NCI-H345 (cell line): ENCODE measurements around the gene COL18A1.

Source experiments
- DNase-seq: peaks from one replicate; lab custom pipeline; 2025; lab: John Stamatoyannopoulos, UW

COL18A1 gene

GRCh38 chr21:45455674-45456583 is 51.0 kb downstream of the COL18A1 start:
- DNase-seq: peak; percentile 29

DNA sequence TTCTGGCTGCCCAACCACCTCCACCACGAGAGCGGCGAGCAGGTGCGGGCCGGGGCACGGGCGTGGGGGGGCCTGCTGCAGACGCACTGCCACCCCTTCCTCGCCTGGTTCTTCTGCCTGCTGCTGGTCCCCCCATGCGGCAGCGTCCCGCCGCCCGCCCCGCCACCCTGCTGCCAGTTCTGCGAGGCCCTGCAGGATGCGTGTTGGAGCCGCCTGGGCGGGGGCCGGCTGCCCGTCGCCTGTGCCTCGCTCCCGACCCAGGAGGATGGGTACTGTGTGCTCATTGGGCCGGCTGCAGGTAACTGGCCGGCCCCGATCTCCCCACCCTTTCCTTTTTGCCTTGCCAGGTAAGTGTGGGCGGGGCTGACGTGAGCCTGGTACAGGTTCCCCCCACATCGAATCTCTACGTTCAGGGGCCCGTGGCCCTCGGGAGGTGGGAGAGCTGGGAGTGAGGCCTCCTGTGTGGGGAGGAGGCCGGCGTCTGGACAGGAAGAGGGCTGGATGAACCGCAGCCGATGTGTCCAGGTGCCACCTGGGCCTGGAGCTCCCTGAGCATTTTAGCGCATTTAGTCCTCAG is 51.7 kb downstream of the COL18A1 start:
- no peak for DNase-seq

DNA sequence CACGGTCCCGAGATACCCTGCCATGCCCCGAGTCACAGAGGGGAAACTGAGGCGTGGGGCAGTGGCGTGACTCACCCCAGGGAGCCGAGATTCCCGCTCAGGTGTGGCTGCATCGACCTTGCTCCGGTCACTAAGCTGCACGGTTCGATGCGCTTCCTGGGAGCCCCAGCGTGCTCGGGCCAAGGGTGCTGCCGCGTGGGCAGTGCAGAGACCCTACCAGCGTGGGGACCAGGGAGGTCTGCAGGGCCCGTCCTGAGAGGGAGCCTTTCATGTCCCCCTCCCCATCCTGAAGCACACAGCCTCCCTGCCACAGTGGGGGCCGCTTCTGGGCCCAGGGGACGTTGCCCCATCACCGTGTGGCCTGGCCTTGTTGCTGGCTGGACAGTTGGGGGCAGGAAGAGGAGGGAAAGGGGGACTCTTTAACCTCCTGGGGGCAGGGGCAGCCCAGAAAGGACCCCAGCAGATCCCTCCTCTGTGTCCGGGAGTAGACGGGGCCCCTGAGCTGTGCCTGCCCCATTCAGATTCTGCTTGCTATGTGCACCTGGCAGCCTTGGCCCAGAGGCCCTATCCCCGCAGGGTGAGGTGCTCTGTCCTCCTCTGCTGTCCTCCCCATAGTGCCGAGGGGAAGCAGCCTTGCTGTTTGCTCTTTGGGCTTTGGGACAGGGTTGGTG is 52.3 kb downstream of the COL18A1 start:
- DNase-seq: no peak

GRCh38 chr21:45457832-45458172 is 52.8 kb downstream of the COL18A1 start:
- no peak for DNase-seq

- no peak for DNase-seq
Observed at GRCh38 chr21:45458281-45459170, 53.6 kb downstream of the COL18A1 start.

GRCh38 chr21:45459171-45460010 is 54.4 kb downstream of the COL18A1 start:
- no peak for DNase-seq

DNA sequence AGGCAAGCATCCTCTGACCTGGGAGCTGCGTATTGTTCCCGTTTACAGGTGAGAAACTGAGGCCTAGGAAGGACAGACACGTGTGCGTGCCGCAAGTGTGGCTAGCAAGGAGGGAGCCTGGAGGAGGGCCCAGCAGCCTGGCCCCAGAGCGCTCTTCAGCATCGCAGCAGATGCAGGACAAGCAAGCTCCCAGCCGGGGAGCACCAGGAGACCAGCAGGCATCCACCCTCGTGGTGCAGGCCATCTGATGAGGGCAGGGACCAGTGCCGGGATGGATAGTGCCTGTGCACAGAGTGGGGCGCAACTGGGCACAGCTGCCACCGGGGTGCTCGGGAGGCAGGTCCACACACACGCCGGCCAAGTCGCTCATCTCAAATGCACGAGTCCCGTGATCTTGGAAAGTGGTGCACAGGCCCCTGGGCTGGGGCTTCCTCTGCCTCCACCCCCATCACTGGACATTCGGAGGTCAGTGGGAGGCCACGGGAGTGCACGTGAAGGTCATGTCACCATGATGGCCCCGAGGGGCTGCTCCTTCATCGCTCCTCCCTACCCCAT is 55.1 kb downstream of the COL18A1 start:
- DNase-seq: no peak

DNA sequence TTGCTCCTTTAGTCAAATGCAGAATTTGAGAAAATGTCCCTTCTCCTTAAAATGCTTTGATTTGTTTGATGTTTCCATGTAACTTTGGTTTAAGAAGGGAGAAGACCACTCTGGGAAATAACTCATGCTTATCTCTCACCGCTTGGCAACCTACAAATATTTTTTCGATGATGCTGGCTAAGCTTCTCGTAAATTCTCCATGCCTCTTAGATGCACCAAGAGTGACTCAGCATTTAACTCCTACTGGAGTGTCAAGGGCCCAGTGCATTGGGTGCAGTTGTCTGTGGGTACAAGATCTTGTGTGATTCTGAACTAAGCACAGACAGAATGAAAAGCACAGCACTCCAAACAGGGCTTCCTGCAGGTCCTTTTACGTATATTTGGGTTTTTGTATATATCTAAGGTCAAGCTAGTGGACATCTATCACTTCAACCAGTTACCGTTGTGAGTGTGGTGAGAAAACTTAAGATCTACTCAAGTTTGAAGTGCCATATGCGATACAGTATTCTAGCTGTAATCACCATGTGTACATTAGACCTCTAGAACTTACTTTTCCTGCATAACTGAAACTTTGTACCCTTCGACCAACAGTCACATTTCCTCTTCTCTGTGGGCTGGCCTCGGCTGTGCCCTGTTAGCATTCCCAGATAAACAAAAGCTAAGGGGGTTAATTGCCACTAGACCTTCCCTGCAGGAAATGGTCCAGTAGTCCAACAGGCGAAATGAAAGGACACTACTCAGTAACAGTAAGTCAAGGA is 55.8 kb downstream of the COL18A1 start:
- DNase-seq: no peak

- no peak for DNase-seq
Observed at GRCh38 chr21:45461369-45461750, 56.4 kb downstream of the COL18A1 start.

DNA sequence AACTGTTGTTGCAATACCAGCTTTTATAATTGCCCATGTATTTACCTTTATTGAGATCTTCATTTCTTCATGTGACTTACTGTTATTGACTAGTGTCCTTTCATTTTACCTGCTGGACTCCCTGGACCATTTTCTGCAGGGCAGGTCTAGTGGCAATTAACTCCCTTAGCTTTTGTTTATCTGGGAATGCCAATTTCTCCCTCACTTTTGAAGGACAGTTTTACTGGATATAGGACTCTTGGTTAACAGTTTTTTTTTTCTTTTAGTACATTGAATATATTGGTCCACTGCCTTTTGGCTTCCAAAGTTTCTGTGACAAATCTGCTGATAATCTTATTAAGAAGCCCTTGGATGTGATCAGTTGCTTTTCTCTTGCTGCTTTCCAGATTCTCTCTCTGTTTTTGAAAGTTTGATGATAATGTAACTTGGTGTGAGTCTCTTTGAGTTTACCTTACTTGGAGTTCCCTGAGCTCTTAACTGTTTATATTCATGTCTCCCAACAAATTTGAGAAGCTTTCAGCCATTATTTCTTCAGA is 56.9 kb downstream of the COL18A1 start:
- DNase-seq: no peak

- no peak for DNase-seq
Observed at GRCh38 chr21:45463871-45464270, 58.9 kb downstream of the COL18A1 start.

GRCh38 chr21:45464309-45464708 is 59.3 kb downstream of the COL18A1 start:
- no peak for DNase-seq

DNA sequence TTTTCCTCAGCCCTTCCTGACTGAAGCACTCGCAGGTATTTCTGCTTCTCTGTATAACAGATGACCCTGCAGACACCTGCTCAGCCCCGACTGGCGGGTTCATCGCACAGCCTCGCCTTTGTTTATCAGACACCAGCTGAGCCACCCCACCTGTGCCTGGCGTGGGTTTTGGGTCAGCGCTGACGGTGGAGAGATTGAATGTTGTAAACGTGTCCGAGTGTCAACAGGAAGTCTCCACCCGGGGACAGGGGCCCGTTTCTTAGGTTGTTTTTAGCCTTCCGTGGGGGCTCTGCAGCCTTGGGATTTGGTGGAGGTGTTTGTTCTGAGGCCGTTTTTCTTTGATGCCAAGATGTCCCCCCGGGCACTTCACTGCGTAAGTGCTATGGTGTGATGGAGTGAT is 60.1 kb downstream of the COL18A1 start:
- no peak for DNase-seq

DNA sequence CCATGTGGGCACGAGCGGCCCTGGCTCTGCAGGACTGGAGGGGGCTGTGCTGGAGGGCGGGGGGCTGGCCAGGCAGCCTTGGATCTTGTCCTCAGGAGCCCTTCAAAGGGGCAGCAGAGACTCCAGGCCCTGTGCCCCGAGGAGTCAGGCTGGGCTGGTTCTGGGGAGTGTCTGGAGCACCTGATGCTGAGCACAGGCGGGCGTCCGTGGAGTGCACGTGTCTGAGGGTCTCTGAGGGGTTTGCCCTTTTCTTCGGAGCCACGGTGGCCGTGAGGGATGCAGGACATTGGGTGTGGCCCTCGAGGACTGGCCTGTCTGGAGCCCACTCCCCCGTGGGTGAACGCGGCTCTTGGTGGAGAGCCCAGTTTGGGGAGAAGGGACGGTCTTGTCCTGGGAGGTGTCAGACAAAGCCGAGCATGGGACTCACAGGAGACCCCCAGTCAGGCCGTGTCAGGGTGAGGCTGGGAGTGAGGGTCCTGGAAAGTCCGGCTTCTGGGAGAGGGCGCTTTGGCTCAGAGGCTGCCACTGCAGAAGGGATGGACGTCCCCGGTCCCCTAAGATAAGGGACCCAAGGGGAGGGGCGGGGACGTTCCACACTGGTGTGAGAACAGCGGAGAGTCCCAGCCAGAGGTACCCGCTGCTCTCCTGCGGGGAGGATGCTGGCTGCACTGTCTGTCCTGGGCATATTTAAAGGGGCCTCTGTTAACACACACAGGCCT is 60.8 kb downstream of the COL18A1 start:
- DNase-seq: no peak

- DNase-seq: no peak
Observed at GRCh38 chr21:45466330-45467220, 61.6 kb downstream of the COL18A1 start.

- DNase-seq: no peak
Observed at GRCh38 chr21:45467221-45467779, 62.3 kb downstream of the COL18A1 start.

DNA sequence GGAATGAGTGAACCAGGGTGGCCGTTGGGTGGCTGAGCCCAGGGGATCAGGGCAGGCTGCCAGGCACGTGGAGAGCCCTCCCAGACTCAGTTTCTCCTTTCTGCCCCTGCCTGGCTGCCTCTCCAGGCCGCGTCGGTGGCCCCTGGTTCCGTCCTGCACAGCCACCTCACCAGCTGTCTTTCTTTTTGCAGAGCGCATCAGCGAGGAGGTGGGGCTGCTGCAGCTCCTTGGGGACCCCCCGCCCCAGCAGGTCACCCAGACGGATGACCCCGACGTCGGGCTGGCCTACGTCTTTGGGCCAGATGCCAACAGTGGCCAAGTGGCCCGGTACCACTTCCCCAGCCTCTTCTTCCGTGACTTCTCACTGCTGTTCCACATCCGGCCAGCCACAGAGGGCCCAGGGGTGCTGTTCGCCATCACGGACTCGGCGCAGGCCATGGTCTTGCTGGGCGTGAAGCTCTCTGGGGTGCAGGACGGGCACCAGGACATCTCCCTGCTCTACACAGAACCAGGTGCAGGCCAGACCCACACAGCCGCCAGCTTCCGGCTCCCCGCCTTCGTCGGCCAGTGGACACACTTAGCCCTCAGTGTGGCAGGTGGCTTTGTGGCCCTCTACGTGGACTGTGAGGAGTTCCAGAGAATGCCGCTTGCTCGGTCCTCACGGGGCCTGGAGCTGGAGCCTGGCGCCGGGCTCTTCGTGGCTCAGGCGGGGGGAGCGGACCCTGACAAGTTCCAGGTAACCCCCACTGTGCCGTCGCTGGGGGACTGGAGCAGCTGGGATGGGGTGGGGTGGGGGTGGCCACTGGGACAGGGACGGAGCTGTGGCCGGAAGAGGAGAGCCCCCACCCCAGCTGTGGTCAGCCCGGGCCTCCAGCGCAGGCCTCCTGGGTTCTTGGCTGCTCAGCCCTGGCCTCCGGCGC is 63.3 kb downstream of the COL18A1 start:
- no peak for DNase-seq
